Upper lobe of left lung (tissue), 6 donors: ENCODE measurements around the gene CENPF. TPM values are rescaled to one million over a fixed set of nuclear protein-coding genes. Genes with fewer than 3 reads are reported as not detected.

Experiments
- ATAC-seq, 2 donors: fragments of 200-7000 bp; cut with Tn5 transposase; one replicate each; pipeline ENCODE4 v1.9.1; 2022; ENCODE audit warnings: mild to moderate bottlenecking in 2 of 2, moderate library complexity in 2 of 2; ENCODE audit not compliant: low FRiP score in 2 of 2
- DNase-seq, 2 donors: peaks; one replicate each; pipeline ENCODE4 v3.0.0-alpha.2; 2019 to 2020
- H3K27ac ChIP-seq, 4 donors: fragments of 200-600 bp; sonication (generic); one replicate each; pipeline ENCODE4 v1.5.1; 2016 to 2019
- H3K27me3 ChIP-seq, 4 donors: fragments of 200-600 bp; sonication (generic); one replicate each; pipeline ENCODE4 v1.5.1; 2017 to 2019
- H3K36me3 ChIP-seq, 4 donors: fragments of 200-600 bp; sonication (generic); one replicate each; pipeline ENCODE4 v1.5.1; 2016 to 2019
- H3K4me1 ChIP-seq, 4 donors: fragments of 200-600 bp; sonication (generic); one replicate each; pipeline ENCODE4 v1.5.1; 2018 to 2019
- H3K4me3 ChIP-seq, 4 donors: fragments of 200-600 bp; sonication (generic); one replicate each; pipeline ENCODE4 v1.5.1; 2017 to 2019; ENCODE audit warnings: mild to moderate bottlenecking in 2 of 4, moderate library complexity in 1 of 4
- H3K9me3 ChIP-seq, 4 donors: fragments of 200-600 bp; sonication (generic); one replicate each; pipeline ENCODE4 v1.5.1; 2018 to 2019
- EP300 ChIP-seq, 4 donors: sonication (generic); formaldehyde crosslinking; IDR thresholded peaks; one replicate each; pipeline ENCODE4 v1.5.1; 2017; ENCODE audit warnings: antibody characterized with exemption in 4 of 4, control low read depth in 2 of 4
- POLR2A ChIP-seq, 4 donors: fragments of 450-650 bp; IDR thresholded peaks; one replicate each; pipeline ENCODE4 v1.5.1; 2016 to 2017; ENCODE audit warnings: antibody characterized with exemption in 4 of 4, mild to moderate bottlenecking in 2 of 4
- POLR2AphosphoS5 ChIP-seq, 2 donors: sonication (generic); formaldehyde crosslinking; IDR thresholded peaks; one replicate each; pipeline ENCODE4 v1.5.1; 2017; ENCODE audit warnings: antibody characterized with exemption in 2 of 2
- WGBS, 2 donors: methylation state at CpG; one replicate each; pipeline ENCODE4 v1.1.5; 2017 to 2018; 5-methylcytosine and 5-hydroxymethylcytosine counted together
- total RNA-seq, 6 donors: library from RNA; depleted of rRNA in 4 of 6; stranded (reverse); fragments of >200 nt in 4 of 6; gene quantifications; one replicate each; pipeline versions ENCODE4 v1.1.0 to v1.2.1, GENCODE V29; 2016 to 2021
- TF ChIP-seq, protein P1 (sequence below), 6 experiments: fragments of 450-650 bp in 4 of 6; fragments of 200-600 bp in 2 of 6; sonication (generic) in 2 of 6; IDR thresholded peaks; one replicate each; pipeline ENCODE4 v1.5.1; 2016 to 2019; ENCODE audit warnings: antibody characterized with exemption in 6 of 6
- donor health status: DM: no; HTN: no; CAD: no; lungs with moderate emphysema.
- donor health status: DM: no; HTN: yes; CAD: no; lungs with severe emphysema.

Gene CENPF
- total RNA-seq, 6 donors from 2014 or later, result 1.0 to 12.1 (median 3.0) TPM

DNA sequence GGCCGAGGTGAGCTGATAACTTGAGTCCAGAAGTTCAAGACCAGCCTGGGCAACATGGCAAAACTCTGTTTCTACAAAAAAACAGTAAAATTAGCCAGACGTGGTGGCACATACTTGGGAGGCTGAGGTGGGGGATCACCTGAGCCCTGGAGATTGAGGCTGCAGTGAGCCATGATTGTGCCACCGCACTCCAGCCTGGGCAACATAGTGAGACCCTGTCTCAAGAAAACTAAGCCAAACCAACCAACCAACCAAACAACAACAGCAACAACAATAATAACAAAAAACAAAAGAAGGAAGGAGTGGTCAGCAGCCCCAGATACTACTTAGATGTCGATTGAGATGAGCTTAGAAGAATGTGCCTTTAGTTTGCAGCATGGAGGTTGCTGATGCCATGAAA lies 47.7 kb downstream of the CENPF start:
- no peak for TF ChIP-seq POLR2A (IDR thresholded peaks at IDR 0.05)
- TF ChIP-seq EP300 (IDR thresholded peaks at IDR 0.05), result no peak
- TF ChIP-seq POLR2AphosphoS5 (IDR thresholded peaks at IDR 0.05), result no peak
- TF ChIP-seq, protein P1, sequence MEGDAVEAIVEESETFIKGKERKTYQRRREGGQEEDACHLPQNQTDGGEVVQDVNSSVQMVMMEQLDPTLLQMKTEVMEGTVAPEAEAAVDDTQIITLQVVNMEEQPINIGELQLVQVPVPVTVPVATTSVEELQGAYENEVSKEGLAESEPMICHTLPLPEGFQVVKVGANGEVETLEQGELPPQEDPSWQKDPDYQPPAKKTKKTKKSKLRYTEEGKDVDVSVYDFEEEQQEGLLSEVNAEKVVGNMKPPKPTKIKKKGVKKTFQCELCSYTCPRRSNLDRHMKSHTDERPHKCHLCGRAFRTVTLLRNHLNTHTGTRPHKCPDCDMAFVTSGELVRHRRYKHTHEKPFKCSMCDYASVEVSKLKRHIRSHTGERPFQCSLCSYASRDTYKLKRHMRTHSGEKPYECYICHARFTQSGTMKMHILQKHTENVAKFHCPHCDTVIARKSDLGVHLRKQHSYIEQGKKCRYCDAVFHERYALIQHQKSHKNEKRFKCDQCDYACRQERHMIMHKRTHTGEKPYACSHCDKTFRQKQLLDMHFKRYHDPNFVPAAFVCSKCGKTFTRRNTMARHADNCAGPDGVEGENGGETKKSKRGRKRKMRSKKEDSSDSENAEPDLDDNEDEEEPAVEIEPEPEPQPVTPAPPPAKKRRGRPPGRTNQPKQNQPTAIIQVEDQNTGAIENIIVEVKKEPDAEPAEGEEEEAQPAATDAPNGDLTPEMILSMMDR (IDR thresholded peaks at IDR 0.05), result no peak
- 92 to 97% methylated on average over 4 of the region's 4 CpGs for WGBS, 2 donors

DNA sequence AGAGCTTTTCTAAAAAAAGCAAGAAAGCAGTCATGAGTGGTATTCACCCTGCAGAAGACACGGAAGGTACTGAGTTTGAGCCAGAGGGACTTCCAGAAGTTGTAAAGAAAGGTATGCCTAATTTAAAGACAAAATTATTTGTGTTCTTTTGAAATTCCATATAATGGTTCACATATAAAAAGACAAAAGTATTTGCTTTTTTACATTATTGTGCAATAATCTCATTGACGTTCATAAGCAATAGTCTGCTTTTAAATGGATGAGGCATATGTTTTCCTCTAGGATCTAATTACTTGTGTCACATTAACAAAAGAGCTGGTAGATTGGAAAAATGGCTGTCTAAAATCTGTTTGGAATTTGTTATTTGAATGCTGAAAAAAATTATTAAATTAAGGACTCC lies 54.3 kb downstream of the CENPF start:
- no peaks in the 10 kb centered on the region for H3K36me3 ChIP-seq
- ATAC-seq (no peak), DNase-seq (no peak)
- 76 to 85% methylated on average over 2 of the region's 2 CpGs for WGBS, 2 donors
- no peaks in the 10 kb centered on the region for H3K27me3 ChIP-seq
- TF ChIP-seq POLR2AphosphoS5 (IDR thresholded peaks at IDR 0.05) (no peak), POLR2A (IDR thresholded peaks at IDR 0.05) (no peak), EP300 (IDR thresholded peaks at IDR 0.05) (no peak)
- TF ChIP-seq, protein P1 (IDR thresholded peaks at IDR 0.05), result no peak
- H3K27ac ChIP-seq, result no peak overlapping the region
- H3K4me1 ChIP-seq, result no peaks in the 10 kb centered on the region
- no peak overlapping the region for H3K4me3 ChIP-seq
- H3K9me3 ChIP-seq, result no peaks in the 10 kb centered on the region

More for the DNA sequence above, 47.7 kb downstream of the CENPF start:
- DNase-seq (no peak), ATAC-seq (no peak)
- Histone ChIP-seq H3K4me1 (no peaks in the 10 kb centered on the region), H3K27ac (no peak overlapping the region), H3K4me3 (no peak overlapping the region), H3K27me3 (no peaks in the 10 kb centered on the region), H3K9me3 (no peaks in the 10 kb centered on the region), H3K36me3 (no peaks in the 10 kb centered on the region)

DNA sequence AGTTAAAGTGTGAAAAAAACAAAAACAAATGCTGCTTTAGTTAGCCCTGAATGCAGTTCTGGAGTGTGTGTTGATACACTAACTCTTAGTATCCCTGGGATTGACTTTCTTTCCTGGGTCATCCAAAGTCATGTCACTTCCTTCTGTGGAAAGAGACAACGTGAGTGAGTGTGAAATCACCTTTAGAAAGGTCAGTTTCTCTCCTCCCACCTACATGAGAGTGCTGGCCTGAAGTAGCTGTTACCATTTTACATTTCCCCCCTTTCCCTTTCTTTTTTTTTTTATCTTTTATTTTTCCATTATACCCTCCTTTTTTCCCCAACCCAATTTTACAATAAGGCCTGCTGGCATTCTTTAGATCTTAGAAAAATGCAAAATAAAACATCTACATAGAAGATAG lies 55.2 kb downstream of the CENPF start:
- H3K36me3 ChIP-seq, result no peaks in the 10 kb centered on the region
- H3K4me3 ChIP-seq, result no peak overlapping the region
- TF ChIP-seq, protein P1 (IDR thresholded peaks at IDR 0.05), result no peak
- TF ChIP-seq EP300 (IDR thresholded peaks at IDR 0.05), result no peak
- TF ChIP-seq POLR2A (IDR thresholded peaks at IDR 0.05), result no peak
- TF ChIP-seq POLR2AphosphoS5 (IDR thresholded peaks at IDR 0.05), result no peak
- ATAC-seq, result no peak
- H3K27ac ChIP-seq, result no peak overlapping the region
- H3K4me1 ChIP-seq, result no peaks in the 10 kb centered on the region
- no peaks in the 10 kb centered on the region for H3K9me3 ChIP-seq
- WGBS, 2 donors, result 53 to 74% methylated on average over 1 of the region's 1 CpG
- no peak for DNase-seq
- no peaks in the 10 kb centered on the region for H3K27me3 ChIP-seq

DNA sequence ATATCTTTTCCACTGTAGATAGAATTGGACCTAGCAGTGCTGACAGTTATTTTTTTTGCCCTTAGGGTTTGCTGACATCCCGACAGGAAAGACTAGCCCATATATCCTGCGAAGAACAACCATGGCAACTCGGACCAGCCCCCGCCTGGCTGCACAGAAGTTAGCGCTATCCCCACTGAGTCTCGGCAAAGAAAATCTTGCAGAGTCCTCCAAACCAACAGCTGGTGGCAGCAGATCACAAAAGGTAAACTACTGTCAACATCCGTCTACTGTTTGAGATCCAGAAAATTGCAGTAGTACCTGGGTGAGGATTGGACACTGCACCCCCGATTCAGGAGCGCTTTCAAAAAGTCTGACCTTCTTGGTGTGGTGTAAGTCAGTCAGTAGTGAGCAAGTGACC lies 55.8 kb downstream of the CENPF start:
- TF ChIP-seq EP300 (IDR thresholded peaks at IDR 0.05) (no peak), POLR2AphosphoS5 (IDR thresholded peaks at IDR 0.05) (no peak), POLR2A (IDR thresholded peaks at IDR 0.05) (no peak)
- TF ChIP-seq, protein P1 (IDR thresholded peaks at IDR 0.05), result no peak
- H3K27me3 ChIP-seq, result no peaks in the 10 kb centered on the region
- no peak for ATAC-seq
- 78 to 89% methylated on average over 9 of the region's 9 CpGs for WGBS, 2 donors
- H3K27ac ChIP-seq, result no peak overlapping the region
- DNase-seq, result no peak
- H3K36me3 ChIP-seq, result no peaks in the 10 kb centered on the region
- H3K4me3 ChIP-seq, result no peak overlapping the region
- H3K4me1 ChIP-seq, result no peaks in the 10 kb centered on the region
- H3K9me3 ChIP-seq, result no peaks in the 10 kb centered on the region

DNA sequence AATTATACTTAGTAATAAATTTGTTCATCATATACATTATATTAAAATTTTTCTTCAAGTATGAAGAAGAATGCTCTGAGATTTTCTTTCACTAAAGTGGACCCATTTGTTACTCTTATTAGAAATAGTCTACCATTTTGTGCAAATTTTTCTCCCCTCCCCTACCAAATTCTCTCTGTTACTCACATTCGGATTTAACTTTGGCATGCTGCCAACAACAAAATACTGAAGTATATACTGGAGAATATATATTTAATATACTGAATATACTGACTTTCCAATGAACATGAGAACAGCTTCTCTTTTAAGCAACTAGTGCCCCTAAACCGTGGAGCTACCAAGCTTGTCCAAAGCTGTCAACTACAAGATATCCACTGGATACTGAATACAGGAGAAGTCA lies 57.2 kb downstream of the CENPF start:
- H3K9me3 ChIP-seq, result no peaks in the 10 kb centered on the region
- no peaks in the 10 kb centered on the region for H3K27me3 ChIP-seq
- TF ChIP-seq, protein P1 (IDR thresholded peaks at IDR 0.05), result no peak
- no peak for TF ChIP-seq EP300 (IDR thresholded peaks at IDR 0.05)
- no peak for TF ChIP-seq POLR2A (IDR thresholded peaks at IDR 0.05)
- no peak for TF ChIP-seq POLR2AphosphoS5 (IDR thresholded peaks at IDR 0.05)
- DNase-seq, result no peak
- 85 to 92% methylated on average over 2 of the region's 2 CpGs for WGBS, 2 donors
- H3K27ac ChIP-seq, result no peak overlapping the region
- H3K36me3 ChIP-seq, result no peaks in the 10 kb centered on the region
- H3K4me1 ChIP-seq, result no peaks in the 10 kb centered on the region
- H3K4me3 ChIP-seq, result no peak overlapping the region
- no peak for ATAC-seq
